ENCODE results near the gene CAMK2D. TPM values are rescaled to one million over a fixed set of nuclear protein-coding genes. Genes with fewer than 3 reads are reported as not detected.

CAMK2D gene
- total RNA-seq, 1 experiment from 2014 or later, result 35.8 TPM

DNA sequence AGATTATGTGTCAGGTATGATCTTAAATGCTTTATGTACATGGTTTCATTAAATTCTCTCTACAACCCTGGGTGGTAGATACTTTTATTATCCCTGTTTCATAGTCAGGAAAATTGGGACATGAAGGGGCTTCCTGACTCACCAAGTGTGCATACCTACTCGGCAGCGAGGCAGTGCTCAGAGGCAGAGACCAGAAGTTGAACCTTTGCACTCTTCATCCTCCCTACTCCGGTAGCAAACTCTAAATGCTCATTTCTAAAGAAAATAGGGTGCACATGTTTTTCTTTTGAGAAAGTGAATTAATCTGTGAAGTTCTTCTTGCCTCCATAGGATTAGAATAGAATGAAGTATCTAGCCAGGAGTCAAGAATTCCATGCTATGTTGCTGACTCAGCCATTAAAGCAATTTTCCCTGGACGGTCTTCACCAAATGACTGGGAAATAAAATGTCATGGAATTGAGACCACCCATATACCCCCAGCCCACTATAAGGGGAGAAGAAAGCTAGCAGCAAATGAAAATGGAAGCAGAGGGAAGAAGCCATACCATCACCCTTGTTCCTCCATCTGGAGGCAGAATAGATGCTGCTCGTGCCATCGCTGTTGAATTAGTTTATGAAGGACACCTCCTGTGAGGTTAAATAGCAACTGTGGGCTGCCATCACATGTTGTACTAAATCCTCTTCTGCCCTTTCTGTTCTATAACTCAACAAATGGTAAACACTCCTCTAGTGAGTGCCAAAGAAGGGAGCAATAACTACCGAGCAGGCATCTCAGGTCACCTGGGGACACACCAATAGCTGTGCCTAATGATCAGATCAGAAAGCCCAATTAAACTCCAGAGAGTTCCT lies 355.4 kb downstream of the CAMK2D start:
- H3K4me1 ChIP-seq (ENCODE audit: insufficient read depth, low read length, poor library complexity, severe bottlenecking), result no peaks in the 10 kb centered on the region
- BruUV-seq (replicated peaks), result no TSS peak
- no peaks in the 10 kb centered on the region for H3K36me3 ChIP-seq (ENCODE audit: insufficient read depth, low read length, poor library complexity, severe bottlenecking)
- H3K27ac ChIP-seq (ENCODE audit: low read depth, low read length, poor library complexity, severe bottlenecking), result no peak overlapping the region
- no peak for TF ChIP-seq EZH2 (IDR thresholded peaks at IDR 0.05; ENCODE audit: borderline replicate concordance, low read depth, low read length, poor library complexity, severe bottlenecking)
- TF ChIP-seq, protein P1, sequence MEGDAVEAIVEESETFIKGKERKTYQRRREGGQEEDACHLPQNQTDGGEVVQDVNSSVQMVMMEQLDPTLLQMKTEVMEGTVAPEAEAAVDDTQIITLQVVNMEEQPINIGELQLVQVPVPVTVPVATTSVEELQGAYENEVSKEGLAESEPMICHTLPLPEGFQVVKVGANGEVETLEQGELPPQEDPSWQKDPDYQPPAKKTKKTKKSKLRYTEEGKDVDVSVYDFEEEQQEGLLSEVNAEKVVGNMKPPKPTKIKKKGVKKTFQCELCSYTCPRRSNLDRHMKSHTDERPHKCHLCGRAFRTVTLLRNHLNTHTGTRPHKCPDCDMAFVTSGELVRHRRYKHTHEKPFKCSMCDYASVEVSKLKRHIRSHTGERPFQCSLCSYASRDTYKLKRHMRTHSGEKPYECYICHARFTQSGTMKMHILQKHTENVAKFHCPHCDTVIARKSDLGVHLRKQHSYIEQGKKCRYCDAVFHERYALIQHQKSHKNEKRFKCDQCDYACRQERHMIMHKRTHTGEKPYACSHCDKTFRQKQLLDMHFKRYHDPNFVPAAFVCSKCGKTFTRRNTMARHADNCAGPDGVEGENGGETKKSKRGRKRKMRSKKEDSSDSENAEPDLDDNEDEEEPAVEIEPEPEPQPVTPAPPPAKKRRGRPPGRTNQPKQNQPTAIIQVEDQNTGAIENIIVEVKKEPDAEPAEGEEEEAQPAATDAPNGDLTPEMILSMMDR (conservative IDR thresholded peaks at IDR 0.05; ENCODE audit: low read depth, low read length), result no peak
- intact Hi-C loops (cut with micrococcal nuclease; ENCODE audit: unreplicated experiment), result no loop called here
- DNase-seq (ENCODE audit: low spot score), result no peak
- H3K27me3 ChIP-seq (replicated peaks; ENCODE audit: insufficient read depth, low read depth, low read length, poor library complexity), result no peaks in the 10 kb centered on the region
- H3K4me3 ChIP-seq (ENCODE audit: low read depth, low read length, poor library complexity, severe bottlenecking), result no peak overlapping the region
- ChIA-PET POLR2A (ENCODE audit: low non-redundant PET) (no interaction called here), CTCF (interaction anchor here (0.6 to 1.0 kb wide), 2 partner anchors 11 to 1010 kb away, joined by 3 read pairs; no protein-coding TSS in a partner anchor)
- no peaks in the 10 kb centered on the region for H3K9me3 ChIP-seq (ENCODE audit: low read depth, low read length, poor library complexity, severe bottlenecking)

GRCh38 chr4:113404841-113405240 lies 356.7 kb downstream of the CAMK2D start:
- DNase-seq (ENCODE audit: low spot score), result no peak
- intact Hi-C loops (cut with micrococcal nuclease; ENCODE audit: unreplicated experiment), result no loop called here
- no peaks in the 10 kb centered on the region for H3K9me3 ChIP-seq (ENCODE audit: low read depth, low read length, poor library complexity, severe bottlenecking)
- ChIA-PET POLR2A (ENCODE audit: low non-redundant PET) (no interaction called here), CTCF (no interaction called here)
- H3K4me3 ChIP-seq (ENCODE audit: low read depth, low read length, poor library complexity, severe bottlenecking), result no peak overlapping the region
- H3K27me3 ChIP-seq (replicated peaks; ENCODE audit: insufficient read depth, low read depth, low read length, poor library complexity), result no peaks in the 10 kb centered on the region
- H3K36me3 ChIP-seq (ENCODE audit: insufficient read depth, low read length, poor library complexity, severe bottlenecking), result no peaks in the 10 kb centered on the region
- TF ChIP-seq, protein P1 (conservative IDR thresholded peaks at IDR 0.05; ENCODE audit: low read depth, low read length), result no peak
- no peak for TF ChIP-seq EZH2 (IDR thresholded peaks at IDR 0.05; ENCODE audit: borderline replicate concordance, low read depth, low read length, poor library complexity, severe bottlenecking)
- BruUV-seq (replicated peaks), result no TSS peak
- no peaks in the 10 kb centered on the region for H3K4me1 ChIP-seq (ENCODE audit: insufficient read depth, low read length, poor library complexity, severe bottlenecking)
- H3K27ac ChIP-seq (ENCODE audit: low read depth, low read length, poor library complexity, severe bottlenecking), result no peak overlapping the region

- Histone ChIP-seq H3K9me3 (ENCODE audit: low read depth, low read length, poor library complexity, severe bottlenecking) (no peaks in the 10 kb centered on the region), H3K27ac (ENCODE audit: low read depth, low read length, poor library complexity, severe bottlenecking) (no peak overlapping the region), H3K27me3 (replicated peaks; ENCODE audit: insufficient read depth, low read depth, low read length, poor library complexity) (no peaks in the 10 kb centered on the region), H3K4me3 (ENCODE audit: low read depth, low read length, poor library complexity, severe bottlenecking) (no peak overlapping the region), H3K4me1 (ENCODE audit: insufficient read depth, low read length, poor library complexity, severe bottlenecking) (no peaks in the 10 kb centered on the region), H3K36me3 (ENCODE audit: insufficient read depth, low read length, poor library complexity, severe bottlenecking) (no peaks in the 10 kb centered on the region)
- ChIA-PET POLR2A (ENCODE audit: low non-redundant PET) (no interaction called here), CTCF (no interaction called here)
- intact Hi-C loops (cut with micrococcal nuclease; ENCODE audit: unreplicated experiment), result no loop called here
- TF ChIP-seq, protein P1 (conservative IDR thresholded peaks at IDR 0.05; ENCODE audit: low read depth, low read length), result no peak
- no peak for TF ChIP-seq EZH2 (IDR thresholded peaks at IDR 0.05; ENCODE audit: borderline replicate concordance, low read depth, low read length, poor library complexity, severe bottlenecking)
- no TSS peak for BruUV-seq (replicated peaks)
- DNase-seq (ENCODE audit: low spot score), result no peak
Observed at GRCh38 chr4:113404167-113404571, 357.4 kb downstream of the CAMK2D start.

Other genes with a start within 250 kb of the CAMK2D start
- 3.8 and 4.6 TPM in 2 replicates for gene ARSJ, start 217.9 kb upstream of the CAMK2D start, total RNA-seq (2021)